KMS-11 (cell line): Measurements from ENCODE around the gene HBE1.
A peak's percentile ranks its signal among the peaks of the same experiment; 100 is the strongest.

Experiments
- H2AFZ ChIP-seq: fragments of 200-600 bp; sonication (generic); 2 replicates; pipeline ENCODE4 v1.6.1; 2016; ENCODE audit warnings: antibody characterized with exemption, mixed run types, low read depth
- H3K27ac ChIP-seq: fragments of 200-600 bp; sonication (generic); 2 replicates; pipeline ENCODE4 v1.6.1; 2016; ENCODE audit warnings: mild to moderate bottlenecking, mixed run types
- H3K27me3 ChIP-seq: fragments of 200-600 bp; sonication (generic); 2 replicates; pipeline ENCODE4 v1.6.1; 2017; ENCODE audit warnings: mild to moderate bottlenecking, low read depth, mixed run types, moderate library complexity; ENCODE audit not compliant: insufficient read depth
- H3K36me3 ChIP-seq: fragments of 200-600 bp; sonication (generic); 2 replicates; pipeline ENCODE4 v1.6.1; 2017; ENCODE audit warnings: mild to moderate bottlenecking, mixed run types; ENCODE audit not compliant: insufficient read depth
- H3K4me1 ChIP-seq: fragments of 200-600 bp; sonication (generic); 2 replicates; pipeline ENCODE4 v1.6.1; 2016; ENCODE audit warnings: mild to moderate bottlenecking, low read depth, mixed run types; ENCODE audit not compliant: poor library complexity, severe bottlenecking
- H3K4me2 ChIP-seq: fragments of 200-600 bp; sonication (generic); 2 replicates; pipeline ENCODE4 v1.7.0; 2016; ENCODE audit warnings: mild to moderate bottlenecking, mixed run types
- H3K4me3 ChIP-seq: fragments of 200-600 bp; sonication (generic); IDR thresholded peaks from 2 replicates; pipeline ENCODE4 v1.6.1; 2017; ENCODE audit warnings: low read depth, low read length, mixed read lengths; ENCODE audit not compliant: insufficient read depth
- H3K79me2 ChIP-seq: fragments of 200-600 bp; sonication (generic); 2 replicates; pipeline ENCODE4 v1.6.1; 2016; ENCODE audit warnings: low read depth, mixed run types; ENCODE audit not compliant: insufficient read depth
- H3K9ac ChIP-seq: fragments of 200-600 bp; sonication (generic); 2 replicates; pipeline ENCODE4 v1.6.1; 2016; ENCODE audit warnings: mild to moderate bottlenecking, mixed run types
- H4K20me1 ChIP-seq: fragments of 200-600 bp; sonication (generic); 2 replicates; pipeline ENCODE4 v1.6.1; 2016; ENCODE audit warnings: mild to moderate bottlenecking, mixed run types; ENCODE audit not compliant: insufficient read depth
- TF ChIP-seq, protein P1 (sequence below): fragments of 200-600 bp; sonication (generic); conservative IDR thresholded peaks from 2 replicates; pipeline ENCODE4 v1.6.1; 2017; ENCODE audit warnings: low read depth, mild to moderate bottlenecking, antibody characterized with exemption, low read length, moderate library complexity, mixed read lengths

HBE1 gene

GRCh38 chr11:5232176-5232575, 37.6 kb downstream of the HBE1 start:
- Histone ChIP-seq H3K4me1 (peaks cover 84% of the 10 kb centered on the region), H3K79me2 (no peaks in the 10 kb centered on the region), H3K27me3 (no peaks in the 10 kb centered on the region), H3K4me2 (no peak overlapping the region), H3K36me3 (no peaks in the 10 kb centered on the region), H4K20me1 (no peaks in the 10 kb centered on the region), H3K9ac (no peak overlapping the region), H3K4me3 (no peak overlapping the region), H3K27ac (no peak overlapping the region), H2AFZ (no peak overlapping the region)
- TF ChIP-seq, protein P1, sequence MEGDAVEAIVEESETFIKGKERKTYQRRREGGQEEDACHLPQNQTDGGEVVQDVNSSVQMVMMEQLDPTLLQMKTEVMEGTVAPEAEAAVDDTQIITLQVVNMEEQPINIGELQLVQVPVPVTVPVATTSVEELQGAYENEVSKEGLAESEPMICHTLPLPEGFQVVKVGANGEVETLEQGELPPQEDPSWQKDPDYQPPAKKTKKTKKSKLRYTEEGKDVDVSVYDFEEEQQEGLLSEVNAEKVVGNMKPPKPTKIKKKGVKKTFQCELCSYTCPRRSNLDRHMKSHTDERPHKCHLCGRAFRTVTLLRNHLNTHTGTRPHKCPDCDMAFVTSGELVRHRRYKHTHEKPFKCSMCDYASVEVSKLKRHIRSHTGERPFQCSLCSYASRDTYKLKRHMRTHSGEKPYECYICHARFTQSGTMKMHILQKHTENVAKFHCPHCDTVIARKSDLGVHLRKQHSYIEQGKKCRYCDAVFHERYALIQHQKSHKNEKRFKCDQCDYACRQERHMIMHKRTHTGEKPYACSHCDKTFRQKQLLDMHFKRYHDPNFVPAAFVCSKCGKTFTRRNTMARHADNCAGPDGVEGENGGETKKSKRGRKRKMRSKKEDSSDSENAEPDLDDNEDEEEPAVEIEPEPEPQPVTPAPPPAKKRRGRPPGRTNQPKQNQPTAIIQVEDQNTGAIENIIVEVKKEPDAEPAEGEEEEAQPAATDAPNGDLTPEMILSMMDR = no peak

GRCh38 chr11:5231111-5231510, 38.6 kb downstream of the HBE1 start:
- Histone ChIP-seq H3K36me3 (no peaks in the 10 kb centered on the region), H3K4me3 (no peak overlapping the region), H3K27me3 (no peaks in the 10 kb centered on the region), H3K4me2 (no peak overlapping the region), H2AFZ (no peak overlapping the region), H4K20me1 (no peaks in the 10 kb centered on the region), H3K9ac (no peak overlapping the region), H3K4me1 (peaks cover 84% of the 10 kb centered on the region), H3K27ac (no peak overlapping the region), H3K79me2 (no peaks in the 10 kb centered on the region)
- TF ChIP-seq, protein P1 = no peak

DNA sequence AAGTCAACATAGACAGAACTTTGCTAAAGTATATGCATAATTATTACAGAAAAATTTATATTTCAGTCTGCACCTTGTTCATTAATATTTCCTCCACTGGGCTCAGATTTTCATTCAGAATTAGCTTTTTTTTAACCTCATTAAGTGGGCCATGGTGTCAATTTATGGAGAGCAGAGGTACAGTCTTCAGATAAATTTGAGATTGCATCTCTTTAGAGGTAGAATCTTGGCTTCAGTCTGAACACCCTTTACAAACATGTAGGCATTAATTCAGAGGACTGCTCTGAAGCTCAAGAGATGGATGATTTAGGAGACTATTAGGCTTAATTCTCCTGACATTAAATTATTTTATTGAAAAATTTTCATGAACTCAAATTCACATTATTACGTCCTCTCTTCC, 39.5 kb downstream of the HBE1 start:
- no peak overlapping the region for H3K9ac ChIP-seq
- TF ChIP-seq, protein P1 = no peak

GRCh38 chr11:5229796-5230195, 39.9 kb downstream of the HBE1 start:
- Histone ChIP-seq H2AFZ (peak overlapping the region; percentile 44; the same call in 1 of the 2 replicates), H3K79me2 (no peaks in the 10 kb centered on the region), H3K27me3 (no peaks in the 10 kb centered on the region), H3K36me3 (no peaks in the 10 kb centered on the region), H3K4me2 (peak overlapping the region; percentile 67), H3K4me1 (peaks cover 71% of the 10 kb centered on the region), H3K9ac (no peak overlapping the region), H4K20me1 (no peaks in the 10 kb centered on the region), H3K27ac (peak overlapping the region; percentile 43), H3K4me3 (no peak overlapping the region)
- TF ChIP-seq, protein P1 = no peak

More for the DNA sequence above, 39.5 kb downstream of the HBE1 start:
- H4K20me1 ChIP-seq = no peaks in the 10 kb centered on the region
- 0 out of 2 replicates have a peak overlapping the region, but pooled peaks have one; percentile 44 for H2AFZ ChIP-seq
- no peaks in the 10 kb centered on the region for H3K27me3 ChIP-seq
- no peaks in the 10 kb centered on the region for H3K79me2 ChIP-seq
- H3K4me1 ChIP-seq = peaks cover 76% of the 10 kb centered on the region
- H3K27ac ChIP-seq = peak overlapping the region; percentile 43
- no peak overlapping the region for H3K4me3 ChIP-seq
- peak overlapping the region; percentile 67 for H3K4me2 ChIP-seq
- no peaks in the 10 kb centered on the region for H3K36me3 ChIP-seq
